Sigmoid colon (tissue), 7 donors: ENCODE data around the gene OLIG1. TPM values are rescaled to one million over a fixed set of nuclear protein-coding genes. Genes with fewer than 3 reads are reported as not detected.

ENCODE experiments used
- DNase-seq: peaks from one replicate; pipeline ENCODE4 v3.0.0-alpha.2; 2019
- H3K27ac ChIP-seq, 4 donors: fragments of 200-600 bp; sonication (generic); one replicate each; pipeline ENCODE4 v1.5.1; 2016 to 2019; ENCODE audit warnings: mild to moderate bottlenecking in 1 of 4
- H3K27me3 ChIP-seq, 3 donors: fragments of 200-600 bp; sonication (generic); one replicate each; pipeline ENCODE4 v1.5.1; 2019; ENCODE audit warnings: mild to moderate bottlenecking in 1 of 3
- H3K36me3 ChIP-seq, 4 donors: fragments of 200-600 bp; sonication (generic); one replicate each; pipeline ENCODE4 v1.5.1; 2016 to 2019
- H3K4me1 ChIP-seq, 4 donors: fragments of 200-600 bp; sonication (generic); one replicate each; pipeline ENCODE4 v1.5.1; 2017 to 2019
- H3K4me3 ChIP-seq, 4 donors: fragments of 200-600 bp; sonication (generic); one replicate each; pipeline ENCODE4 v1.5.1; 2017 to 2019; ENCODE audit warnings: mild to moderate bottlenecking in 2 of 4, moderate library complexity in 1 of 4
- H3K9me3 ChIP-seq, 4 donors: fragments of 200-600 bp in 3 of 4; sonication (generic) in 3 of 4; one replicate each; pipeline versions ENCODE4 v1.5.1 to v1.6.1; 2013 to 2019
- CTCF ChIP-seq, 4 experiments: fragments of 450-650 bp in 3 of 4; fragments of 200-600 bp in 1 of 4; IDR thresholded peaks; one replicate each; pipeline ENCODE4 v1.5.1; 2016 to 2019; ENCODE audit warnings: antibody characterized with exemption in 4 of 4, mild to moderate bottlenecking in 3 of 4, moderate library complexity in 2 of 4
- EP300 ChIP-seq, 4 donors: sonication (generic); formaldehyde crosslinking; IDR thresholded peaks; one replicate each; pipeline ENCODE4 v1.6.1; 2017; ENCODE audit warnings: antibody characterized with exemption in 4 of 4
- POLR2A ChIP-seq, 2 donors: fragments of 450-650 bp; IDR thresholded peaks; one replicate each; pipeline ENCODE4 v1.6.1; 2016; ENCODE audit warnings: antibody characterized with exemption in 2 of 2, mild to moderate bottlenecking in 2 of 2, moderate library complexity in 2 of 2
- POLR2AphosphoS5 ChIP-seq, 4 donors: sonication (generic); formaldehyde crosslinking; IDR thresholded peaks; one replicate each; pipeline ENCODE4 v1.6.1; 2017; ENCODE audit warnings: antibody characterized with exemption in 4 of 4
- WGBS, 2 donors: extraction: QIAGEN DNeasy Blood & Tissue Kit; methylation state at CpG; one replicate each; pipeline ENCODE4 v1.1.7; 2013; 5-methylcytosine and 5-hydroxymethylcytosine counted together
- intact Hi-C: fragments of 100-400 bp; cut with DNase I; formaldehyde crosslinking; loops from one replicate; pipeline ENCODE4 v1.15.1; 2023
- polyA plus RNA-seq, 3 donors: library from polyadenylated mRNA; stranded (reverse); fragments of 200-250 nt; gene quantifications; one replicate each; pipeline ENCODE4 v1.2.3, GENCODE V29; 2013
- total RNA-seq, 4 donors: library from RNA; depleted of rRNA; stranded (reverse); fragments of >200 nt; gene quantifications; one replicate each; pipeline ENCODE4 v1.1.0, GENCODE V29; 2016
- donor health status: healthy with polysubstance abuse.
- donor health status: Bipolar disorder and iron deficiency.
- donor health status: healthy.

OLIG1 gene
- total and polyA plus RNA-seq, 7 donors: not detected

GRCh38 chr21:33030633-33031032, 39.3 kb upstream of the OLIG1 start:
- H3K9me3 ChIP-seq: no peaks in the 10 kb centered on the region
- H3K27me3 ChIP-seq: peaks cover 31 to 100% (median 95%) of the 10 kb centered on the region in 3 donors
- no peak overlapping the region for H3K27ac ChIP-seq
- DNase-seq: no peak
- no peaks in the 10 kb centered on the region for H3K36me3 ChIP-seq
- intact Hi-C loops: no loop called here
- peaks cover 0 to 39% (median 29%) of the 10 kb centered on the region in 4 donors for H3K4me1 ChIP-seq
- WGBS, 2 donors: 34 to 47% methylated on average over 6 of the region's 6 CpGs
- no peak overlapping the region for H3K4me3 ChIP-seq
- no peak for TF ChIP-seq EP300 (IDR thresholded peaks at IDR 0.05)
- no peak for TF ChIP-seq POLR2A (IDR thresholded peaks at IDR 0.05)
- TF ChIP-seq CTCF (IDR thresholded peaks at IDR 0.05): no peak
- TF ChIP-seq POLR2AphosphoS5 (IDR thresholded peaks at IDR 0.05): no peak

GRCh38 chr21:33031152-33031911, 38.6 kb upstream of the OLIG1 start:
- no peaks in the 10 kb centered on the region for H3K36me3 ChIP-seq
- peaks cover 29 to 97% (median 90%) of the 10 kb centered on the region in 3 donors for H3K27me3 ChIP-seq
- WGBS, 2 donors: 33 to 56% methylated on average over 10 of the region's 10 CpGs
- intact Hi-C loops: no loop called here
- DNase-seq: peak; percentile 30
- no peak overlapping the region for H3K4me3 ChIP-seq
- no peak overlapping the region for H3K27ac ChIP-seq
- H3K9me3 ChIP-seq: no peaks in the 10 kb centered on the region
- H3K4me1 ChIP-seq: peaks cover 0 to 32% (median 23%) of the 10 kb centered on the region in 4 donors
- TF ChIP-seq POLR2A (IDR thresholded peaks at IDR 0.05): no peak
- no peak for TF ChIP-seq EP300 (IDR thresholded peaks at IDR 0.05)
- no peak for TF ChIP-seq POLR2AphosphoS5 (IDR thresholded peaks at IDR 0.05)

- intact Hi-C loops: no loop called here
- Histone ChIP-seq H3K9me3 (no peaks in the 10 kb centered on the region), H3K36me3 (no peaks in the 10 kb centered on the region), H3K4me3 (no peak overlapping the region), H3K4me1 (peaks cover 0 to 22% (median 19%) of the 10 kb centered on the region in 4 donors), H3K27ac (no peak overlapping the region), H3K27me3 (peaks cover 21 to 95% (median 85%) of the 10 kb centered on the region in 3 donors)
- 20 to 44% methylated on average over 10 of the region's 10 CpGs for WGBS, 2 donors
- DNase-seq: peak; percentile 34
- TF ChIP-seq POLR2A (IDR thresholded peaks at IDR 0.05): no peak
Observed at GRCh38 chr21:33032434-33033047, 37.4 kb upstream of the OLIG1 start.

GRCh38 chr21:33033094-33033951, 36.6 kb upstream of the OLIG1 start:
- no peak overlapping the region for H3K4me3 ChIP-seq
- peaks cover 17 to 93% (median 78%) of the 10 kb centered on the region in 3 donors for H3K27me3 ChIP-seq
- H3K4me1 ChIP-seq: peaks cover 0 to 16% (median 12%) of the 10 kb centered on the region in 4 donors
- TF ChIP-seq POLR2AphosphoS5 (IDR thresholded peaks at IDR 0.05) (no peak), POLR2A (IDR thresholded peaks at IDR 0.05) (no peak), CTCF (IDR thresholded peaks at IDR 0.05) (no peak), EP300 (IDR thresholded peaks at IDR 0.05) (no peak)
- no peak overlapping the region for H3K27ac ChIP-seq
- WGBS, 2 donors: 18 to 24% methylated on average over 76 of the region's 76 CpGs
- no peaks in the 10 kb centered on the region for H3K9me3 ChIP-seq
- DNase-seq: peak; percentile 60
- intact Hi-C loops: no loop called here
- H3K36me3 ChIP-seq: no peaks in the 10 kb centered on the region

GRCh38 chr21:33033961-33034413, 36.0 kb upstream of the OLIG1 start:
- no peaks in the 10 kb centered on the region for H3K9me3 ChIP-seq
- no peak overlapping the region for H3K4me3 ChIP-seq
- no peaks in the 10 kb centered on the region for H3K36me3 ChIP-seq
- TF ChIP-seq POLR2AphosphoS5 (IDR thresholded peaks at IDR 0.05) (no peak), EP300 (IDR thresholded peaks at IDR 0.05) (no peak), POLR2A (IDR thresholded peaks at IDR 0.05) (no peak), CTCF (IDR thresholded peaks at IDR 0.05) (no peak)
- H3K27me3 ChIP-seq: peaks cover 17 to 87% (median 71%) of the 10 kb centered on the region in 3 donors
- H3K4me1 ChIP-seq: peaks cover 0 to 9% (median 5%) of the 10 kb centered on the region in 4 donors
- no peak for DNase-seq
- intact Hi-C loops: no loop called here
- 45 to 65% methylated on average over 20 of the region's 20 CpGs for WGBS, 2 donors
- no peak overlapping the region for H3K27ac ChIP-seq
